ENCODE measurements around the gene PDE11A.

GRCh38 chr2:177711483-177712265 is 360.9 kb downstream of the PDE11A start:
- no peak for TF ChIP-seq EP300 (IDR thresholded peaks at IDR 0.05; ENCODE audit: low read depth)
- TF ChIP-seq CTCF (IDR thresholded peaks at IDR 0.05): no peak
- no peak for TF ChIP-seq POLR2A (IDR thresholded peaks at IDR 0.05)
- TF ChIP-seq POLR2AphosphoS5 (IDR thresholded peaks at IDR 0.05): no peak

Measured in transverse colon (tissue), 4 donors.